Measurements from ENCODE around the gene GSKIP.

The GSKIP gene

DNA sequence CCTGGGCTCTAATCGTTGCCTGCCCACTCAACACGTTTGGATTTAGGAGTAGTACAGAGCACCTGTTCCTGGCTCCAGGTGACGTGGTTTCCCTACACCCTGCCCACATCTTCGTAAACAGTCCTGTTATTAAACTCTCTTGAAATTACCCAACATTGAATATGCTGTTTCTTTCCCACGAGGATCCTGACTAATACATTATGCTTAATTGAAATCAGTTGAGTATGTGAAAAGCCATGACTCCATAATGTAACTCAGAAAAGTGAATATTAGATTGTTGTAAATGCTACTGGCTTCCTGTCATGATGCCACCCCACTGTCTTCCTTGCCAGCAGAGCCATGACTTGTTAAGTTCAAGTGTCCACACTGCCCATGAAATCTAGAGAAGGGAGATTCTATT lies 50.2 kb downstream of the GSKIP start:
- no peak for DNase-seq (ENCODE audit: low read depth)

DNA sequence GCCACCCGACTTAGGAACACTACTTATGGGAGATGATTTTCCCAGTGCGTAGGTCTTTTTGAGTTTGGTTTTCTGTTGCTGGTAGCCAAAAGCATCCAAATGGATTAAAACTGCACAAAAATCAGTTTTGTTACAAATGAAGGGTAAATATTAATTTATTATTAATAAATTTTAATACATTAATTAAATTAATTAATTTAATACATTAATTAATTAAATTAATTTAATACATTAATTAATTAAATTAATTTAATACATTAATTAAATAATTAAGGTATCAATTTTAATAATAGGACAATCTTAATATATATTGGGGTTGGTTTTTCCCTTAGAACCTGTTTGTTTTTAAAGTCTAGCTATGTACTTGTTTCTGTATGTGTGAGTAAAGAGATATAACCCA lies 52.2 kb downstream of the GSKIP start:
- H3K4me3 ChIP-seq (ENCODE audit: low read length): no peak overlapping the region
- DNase-seq (ENCODE audit: low read depth): no peak
- TF ChIP-seq, protein P1, sequence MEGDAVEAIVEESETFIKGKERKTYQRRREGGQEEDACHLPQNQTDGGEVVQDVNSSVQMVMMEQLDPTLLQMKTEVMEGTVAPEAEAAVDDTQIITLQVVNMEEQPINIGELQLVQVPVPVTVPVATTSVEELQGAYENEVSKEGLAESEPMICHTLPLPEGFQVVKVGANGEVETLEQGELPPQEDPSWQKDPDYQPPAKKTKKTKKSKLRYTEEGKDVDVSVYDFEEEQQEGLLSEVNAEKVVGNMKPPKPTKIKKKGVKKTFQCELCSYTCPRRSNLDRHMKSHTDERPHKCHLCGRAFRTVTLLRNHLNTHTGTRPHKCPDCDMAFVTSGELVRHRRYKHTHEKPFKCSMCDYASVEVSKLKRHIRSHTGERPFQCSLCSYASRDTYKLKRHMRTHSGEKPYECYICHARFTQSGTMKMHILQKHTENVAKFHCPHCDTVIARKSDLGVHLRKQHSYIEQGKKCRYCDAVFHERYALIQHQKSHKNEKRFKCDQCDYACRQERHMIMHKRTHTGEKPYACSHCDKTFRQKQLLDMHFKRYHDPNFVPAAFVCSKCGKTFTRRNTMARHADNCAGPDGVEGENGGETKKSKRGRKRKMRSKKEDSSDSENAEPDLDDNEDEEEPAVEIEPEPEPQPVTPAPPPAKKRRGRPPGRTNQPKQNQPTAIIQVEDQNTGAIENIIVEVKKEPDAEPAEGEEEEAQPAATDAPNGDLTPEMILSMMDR (conservative IDR thresholded peaks at IDR 0.05; ENCODE audit: low read length): no peak

More for the DNA sequence above, 50.2 kb downstream of the GSKIP start:
- TF ChIP-seq, protein P1 (conservative IDR thresholded peaks at IDR 0.05; ENCODE audit: low read length): no peak
- H3K4me3 ChIP-seq (ENCODE audit: low read length): no peak overlapping the region

DNA sequence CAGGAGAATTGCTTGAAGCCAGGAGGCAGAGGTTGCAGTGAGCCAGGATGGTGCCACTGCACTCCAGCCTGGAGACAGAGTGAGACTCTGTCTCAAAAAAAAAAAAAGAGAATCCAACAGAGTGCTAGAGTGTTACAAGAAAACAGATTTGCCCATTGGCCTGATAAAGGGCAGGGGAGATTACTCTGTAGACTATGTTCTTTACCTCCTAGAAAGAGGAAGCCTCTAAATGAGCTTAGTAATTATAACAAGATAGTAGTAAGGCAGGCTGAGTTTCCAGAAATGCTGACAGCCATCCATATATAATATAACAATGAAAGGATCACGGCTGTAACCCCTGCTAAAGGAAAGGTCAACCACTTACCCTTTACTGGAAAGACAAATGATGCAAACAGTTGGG lies 53.0 kb downstream of the GSKIP start:
- no peak overlapping the region for H3K4me3 ChIP-seq (ENCODE audit: low read length)
- no peak for DNase-seq (ENCODE audit: low read depth)
- TF ChIP-seq, protein P1 (conservative IDR thresholded peaks at IDR 0.05; ENCODE audit: low read length): no peak

DNA sequence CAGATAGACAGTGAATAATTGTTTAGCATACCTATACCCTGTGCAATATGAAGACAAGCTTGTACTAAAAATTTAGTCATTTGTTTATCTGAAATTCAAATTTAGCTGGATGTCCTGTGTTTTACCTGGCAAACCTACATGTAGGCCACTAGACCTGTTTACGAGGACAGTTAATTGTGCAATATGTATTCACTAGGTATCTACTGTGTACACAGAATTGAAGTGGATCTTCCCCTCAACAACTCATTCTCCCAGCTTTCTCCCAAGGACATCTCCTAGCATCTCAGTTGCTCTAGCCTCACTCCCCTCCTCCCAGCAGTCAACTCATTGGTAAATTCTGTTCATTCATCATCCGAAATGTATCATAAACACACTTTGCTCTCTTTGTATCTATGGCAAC lies 53.9 kb downstream of the GSKIP start:
- H3K4me3 ChIP-seq (ENCODE audit: low read length): no peak overlapping the region
- TF ChIP-seq, protein P1 (conservative IDR thresholded peaks at IDR 0.05; ENCODE audit: low read length): no peak
- no peak for DNase-seq (ENCODE audit: low read depth)

DNA sequence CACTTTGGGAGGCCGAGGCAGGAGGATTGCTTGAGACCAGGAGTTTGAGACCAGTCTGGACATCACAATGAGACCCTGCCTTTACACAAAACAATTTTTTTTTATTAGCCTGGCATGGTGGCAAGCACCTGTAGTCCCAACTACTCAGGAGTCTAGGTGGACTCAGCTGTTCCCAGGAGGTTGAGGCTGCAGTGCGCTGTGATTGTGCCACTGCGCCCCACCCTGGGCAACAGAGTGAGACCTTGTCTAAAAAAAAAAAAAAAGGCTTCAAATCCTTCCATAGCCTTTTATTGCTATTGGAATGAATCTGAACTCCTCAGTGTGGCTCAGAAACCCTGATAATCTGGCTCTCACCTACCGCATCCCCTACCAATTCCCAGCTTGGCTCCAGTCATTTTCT lies 54.7 kb downstream of the GSKIP start:
- TF ChIP-seq, protein P1 (conservative IDR thresholded peaks at IDR 0.05; ENCODE audit: low read length): no peak
- no peak overlapping the region for H3K4me3 ChIP-seq (ENCODE audit: low read length)
- DNase-seq (ENCODE audit: low read depth): no peak

DNA sequence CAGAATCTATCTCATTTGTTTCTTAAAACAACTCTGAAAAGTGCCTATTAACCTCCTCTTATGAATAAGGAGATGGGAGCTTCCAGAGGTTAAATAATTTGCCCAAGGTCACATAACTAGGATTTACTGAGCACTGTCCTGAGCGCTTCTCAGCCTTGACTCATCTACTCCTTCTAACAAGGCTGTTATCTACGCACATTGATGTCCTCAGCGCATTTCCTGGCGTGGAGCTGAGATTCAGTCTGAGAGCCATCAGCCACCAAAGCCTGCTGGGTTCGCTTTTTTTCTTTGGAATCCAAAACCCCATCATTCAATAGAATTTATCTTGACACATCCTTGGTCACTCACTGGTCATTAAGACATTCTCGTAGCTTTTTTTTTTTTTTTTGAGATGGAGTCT lies 57.9 kb downstream of the GSKIP start:
- no peak for DNase-seq (ENCODE audit: low read depth)
- no peak overlapping the region for H3K4me3 ChIP-seq (ENCODE audit: low read length)
- TF ChIP-seq, protein P1 (conservative IDR thresholded peaks at IDR 0.05; ENCODE audit: low read length): no peak

DNA sequence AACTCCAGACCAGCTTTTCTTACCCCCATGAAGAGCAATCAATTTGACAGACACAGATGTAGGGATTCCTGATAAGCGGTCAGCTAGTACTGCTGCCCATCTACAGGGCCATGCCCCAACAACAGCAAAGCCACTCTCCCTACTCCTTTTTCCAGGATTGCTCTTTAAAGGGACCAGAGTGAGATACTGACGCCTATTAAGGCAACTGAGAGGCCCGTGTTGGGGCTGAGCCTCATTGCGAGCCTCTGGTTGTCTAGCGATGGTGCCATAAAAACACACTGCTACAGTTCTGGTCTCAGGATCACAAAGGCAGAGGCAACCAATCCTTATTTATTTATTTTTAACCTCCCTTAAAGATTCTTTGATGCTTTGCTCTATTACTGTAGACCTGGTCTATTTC lies 59.7 kb downstream of the GSKIP start:
- DNase-seq (ENCODE audit: low read depth): no peak
- no peak overlapping the region for H3K4me3 ChIP-seq (ENCODE audit: low read length)
- TF ChIP-seq, protein P1 (conservative IDR thresholded peaks at IDR 0.05; ENCODE audit: low read length): no peak
